Breast epithelium (tissue), 4 donors: ENCODE results near the gene XDH. TPM values are rescaled to one million over a fixed set of nuclear protein-coding genes. Genes with fewer than 3 reads are reported as not detected.
A peak's percentile ranks its signal among the peaks of the same experiment; 100 is the strongest.

Source experiments
- DNase-seq, 2 donors: peaks; one replicate each; pipeline ENCODE4 v3.0.0-alpha.2; 2019; ENCODE audit warnings: low spot score in 2 of 2
- H3K27ac ChIP-seq, 2 donors: fragments of 200-600 bp; sonication (generic) in 1 of 2; one replicate each; pipeline ENCODE4 v1.5.1; 2016 to 2019; ENCODE audit warnings: mild to moderate bottlenecking in 1 of 2
- H3K27me3 ChIP-seq, 2 donors: fragments of 200-600 bp; sonication (generic) in 1 of 2; one replicate each; pipeline versions ENCODE4 v1.5.1 to v1.6.0; 2017 to 2019; ENCODE audit warnings: control low read depth in 1 of 2, mild to moderate bottlenecking in 1 of 2
- H3K36me3 ChIP-seq: fragments of 200-600 bp; one replicate; pipeline ENCODE4 v1.5.1; 2019
- H3K4me1 ChIP-seq, 2 donors: fragments of 200-600 bp; sonication (generic); one replicate each; pipeline ENCODE4 v1.5.1; 2016 to 2019; ENCODE audit warnings: control low read depth in 1 of 2
- H3K4me3 ChIP-seq, 3 donors: fragments of 200-600 bp; sonication (generic); 1 replicate in 2 of 3; 2 replicates in 1 of 3; pipeline ENCODE4 v1.5.1; 2016 to 2019; ENCODE audit warnings: mild to moderate bottlenecking in 3 of 3, moderate library complexity in 2 of 3
- H3K9me3 ChIP-seq, 2 donors: fragments of 200-600 bp; sonication (generic) in 1 of 2; one replicate each; pipeline ENCODE4 v1.5.1; 2016 to 2019; ENCODE audit warnings: control low read depth in 1 of 2
- CTCF ChIP-seq, 3 donors: fragments of 450-650 bp; IDR thresholded peaks; one replicate each; pipeline ENCODE4 v1.5.1; 2016 to 2017; ENCODE audit warnings: antibody characterized with exemption in 3 of 3, mild to moderate bottlenecking in 3 of 3, moderate library complexity in 3 of 3
- POLR2A ChIP-seq: fragments of 450-650 bp; IDR thresholded peaks from one replicate; pipeline ENCODE4 v1.6.1; 2016; ENCODE audit warnings: antibody characterized with exemption, mild to moderate bottlenecking, moderate library complexity
- POLR2AphosphoS5 ChIP-seq, 3 donors: sonication (generic); formaldehyde crosslinking; IDR thresholded peaks; one replicate each; pipeline ENCODE4 v1.6.1; 2017; ENCODE audit warnings: antibody characterized with exemption in 3 of 3
- intact Hi-C: fragments of 100-400 bp; cut with DNase I; formaldehyde crosslinking; loops from one replicate; pipeline ENCODE4 v1.15.1; 2023; ENCODE audit warnings: low total_unique reads
- total RNA-seq, 3 donors: library from RNA; depleted of rRNA; stranded (reverse); fragments of >200 nt; gene quantifications; one replicate each; pipeline ENCODE4 v1.1.0, GENCODE V29; 2016

The XDH gene
- total RNA-seq, 3 donors from 2014 or later, result 0.16 to 6.9 (median 1.3) TPM

GRCh38 chr2:31415421-31415820 is 879 bp upstream of the XDH start:
- Histone ChIP-seq H3K4me1 (no peaks in the 10 kb centered on the region), H3K9me3 (no peaks in the 10 kb centered on the region)
- intact Hi-C loops, result loop anchor here (5.0 kb wide), 1 partner anchor 87 kb away; no protein-coding TSS in a partner anchor

GRCh38 chr2:31413862-31414550 is 536 bp downstream of the XDH start:
- intact Hi-C loops, result no loop called here
- H3K27ac ChIP-seq, result peak overlapping the region; percentile 27 to 44
- no peaks in the 10 kb centered on the region for H3K36me3 ChIP-seq
- no peaks in the 10 kb centered on the region for H3K27me3 ChIP-seq
- no peak for TF ChIP-seq POLR2AphosphoS5 (IDR thresholded peaks at IDR 0.05)
- TF ChIP-seq POLR2A, result no peak
- TF ChIP-seq CTCF (IDR thresholded peaks at IDR 0.05), result no peak
- no peaks in the 10 kb centered on the region for H3K4me1 ChIP-seq
- H3K9me3 ChIP-seq, result no peaks in the 10 kb centered on the region
- H3K4me3 ChIP-seq, result no peak overlapping the region
- no peak for DNase-seq

More at GRCh38 chr2:31415421-31415820, 879 bp upstream of the XDH start:
- H3K27me3 ChIP-seq, result no peaks in the 10 kb centered on the region
- no peaks in the 10 kb centered on the region for H3K36me3 ChIP-seq
- H3K27ac ChIP-seq, result peak overlapping the region in 1 of 2 donors; percentile 44
- no peak for TF ChIP-seq CTCF (IDR thresholded peaks at IDR 0.05)
- TF ChIP-seq POLR2A, result no peak
- TF ChIP-seq POLR2AphosphoS5 (IDR thresholded peaks at IDR 0.05), result no peak
- no peak for DNase-seq
- H3K4me3 ChIP-seq, result no peak overlapping the region

- no peak for TF ChIP-seq POLR2AphosphoS5 (IDR thresholded peaks at IDR 0.05)
- no peak for TF ChIP-seq CTCF (IDR thresholded peaks at IDR 0.05)
- no peak for TF ChIP-seq POLR2A
Measured at GRCh38 chr2:31413025-31413424, 1.5 kb downstream of the XDH start.

GRCh38 chr2:31411771-31412170 is 2.8 kb downstream of the XDH start:
- Histone ChIP-seq H3K36me3 (no peaks in the 10 kb centered on the region), H3K9me3 (no peaks in the 10 kb centered on the region), H3K27ac (no peak overlapping the region), H3K4me1 (no peaks in the 10 kb centered on the region), H3K27me3 (no peaks in the 10 kb centered on the region), H3K4me3 (no peak overlapping the region)
- TF ChIP-seq POLR2AphosphoS5 (IDR thresholded peaks at IDR 0.05) (no peak), CTCF (IDR thresholded peaks at IDR 0.05) (no peak), POLR2A (no peak)
- DNase-seq, result no peak
- intact Hi-C loops, result no loop called here

More at GRCh38 chr2:31413025-31413424, 1.5 kb downstream of the XDH start:
- no peaks in the 10 kb centered on the region for H3K9me3 ChIP-seq
- no peaks in the 10 kb centered on the region for H3K36me3 ChIP-seq
- H3K4me1 ChIP-seq, result no peaks in the 10 kb centered on the region
- intact Hi-C loops, result no loop called here
- no peaks in the 10 kb centered on the region for H3K27me3 ChIP-seq
- H3K4me3 ChIP-seq, result no peak overlapping the region
- DNase-seq, result no peak
- H3K27ac ChIP-seq, result no peak overlapping the region

- Histone ChIP-seq H3K4me1 (no peaks in the 10 kb centered on the region), H3K27ac (no peak overlapping the region), H3K4me3 (no peak overlapping the region), H3K36me3 (no peaks in the 10 kb centered on the region), H3K27me3 (no peaks in the 10 kb centered on the region), H3K9me3 (no peaks in the 10 kb centered on the region)
- no peak for DNase-seq
- TF ChIP-seq POLR2AphosphoS5 (IDR thresholded peaks at IDR 0.05) (no peak), CTCF (IDR thresholded peaks at IDR 0.05) (no peak), POLR2A (no peak)
- intact Hi-C loops, result loop anchor here (5.0 kb wide), 1 partner anchor 1389 kb away; no protein-coding TSS in a partner anchor
Measured at GRCh38 chr2:31406593-31407385, 7.8 kb downstream of the XDH start.
